H1 (cell line): ENCODE data around the gene MARS1. TPM values are rescaled to one million over a fixed set of nuclear protein-coding genes. Genes with fewer than 3 reads are reported as not detected.

Experiments used
- CEBPB ChIP-seq: IDR thresholded peaks from 2 replicates; pipeline ENCODE4 v1.6.1; 2012; ENCODE audit warnings: low read depth, low read length
- CHD2 ChIP-seq: IDR thresholded peaks from 2 replicates; pipeline ENCODE4 v1.6.1; 2012; ENCODE audit warnings: low read length, improper control_type of control experiment
- CREB1 ChIP-seq: IDR thresholded peaks from 2 replicates; pipeline ENCODE4 v1.6.1; 2012; ENCODE audit warnings: inconsistent platforms
- CTBP2 ChIP-seq: IDR thresholded peaks from 2 replicates; pipeline ENCODE4 v1.7.0; 2011; ENCODE audit warnings: borderline replicate concordance, mild to moderate bottlenecking, moderate library complexity, mixed read lengths, low read length; ENCODE audit not compliant: insufficient read depth, insufficient read length
- EGR1 ChIP-seq: IDR thresholded peaks from 2 replicates; pipeline ENCODE4 v1.6.1; 2011; ENCODE audit warnings: low read depth, low read length, borderline replicate concordance
- FOSL1 ChIP-seq: IDR thresholded peaks from 2 replicates; pipeline ENCODE4 v1.6.1; 2011; ENCODE audit warnings: mild to moderate bottlenecking, low read depth, low read length, moderate library complexity; ENCODE audit not compliant: insufficient read depth
- GABPA ChIP-seq: IDR thresholded peaks from 2 replicates; pipeline ENCODE4 v1.6.1; 2011; ENCODE audit warnings: mild to moderate bottlenecking, low read length, moderate library complexity, borderline replicate concordance; ENCODE audit not compliant: insufficient read depth
- JUND ChIP-seq: IDR thresholded peaks from 2 replicates; pipeline ENCODE4 v1.6.1; 2011; ENCODE audit warnings: mild to moderate bottlenecking, improper control_type of control experiment, low read length
- POLR2A ChIP-seq, 2 experiments: IDR thresholded peaks; 1 replicate in 1 of 2; 2 replicates in 1 of 2; pipeline ENCODE4 v1.6.1; 2011; ENCODE audit warnings: low read depth in 2 of 2, low read length in 2 of 2, mild to moderate bottlenecking in 2 of 2; ENCODE audit errors: control extremely low read depth in 1 of 2
- POLR2AphosphoS5 ChIP-seq: IDR thresholded peaks from 2 replicates; pipeline ENCODE4 v1.6.1; 2011; ENCODE audit warnings: low read depth, low read length
- RNF2 ChIP-seq: fragments of 200-900, 300-1000 bp; sonication (generic); IDR thresholded peaks from 2 replicates; pipeline ENCODE4 v1.7.1; 2016; ENCODE audit warnings: borderline replicate concordance, low read depth, mild to moderate bottlenecking, antibody characterized with exemption, low read length; ENCODE audit not compliant: poor library complexity, severe bottlenecking; ENCODE audit errors: missing control alignments
- RXRA ChIP-seq: IDR thresholded peaks from 2 replicates; pipeline ENCODE4 v1.6.1; 2011; ENCODE audit warnings: low read depth, mild to moderate bottlenecking, low read length, moderate library complexity; ENCODE audit not compliant: insufficient read depth
- SIRT6 ChIP-seq: IDR thresholded peaks from one replicate; pipeline ENCODE4 v1.7.1; 2012; ENCODE audit warnings: low read length, inconsistent platforms
- SIX5 ChIP-seq: IDR thresholded peaks from 2 replicates; pipeline ENCODE4 v1.6.1; 2011; ENCODE audit warnings: mild to moderate bottlenecking, low read depth, low read length
- SP1 ChIP-seq: IDR thresholded peaks from 2 replicates; pipeline ENCODE4 v1.6.1; 2011; ENCODE audit warnings: low read depth, low read length
- SP2 ChIP-seq: IDR thresholded peaks from 2 replicates; pipeline ENCODE4 v1.6.1; 2012; ENCODE audit warnings: mild to moderate bottlenecking, low read length, inconsistent platforms
- SP4 ChIP-seq: IDR thresholded peaks from 2 replicates; pipeline ENCODE4 v1.6.1; 2012; ENCODE audit warnings: low read length, inconsistent platforms
- TEAD4 ChIP-seq: IDR thresholded peaks from 2 replicates; pipeline ENCODE4 v1.6.1; 2012; ENCODE audit warnings: low read depth, low read length, inconsistent platforms, mixed read lengths
- polyA plus RNA-seq, 7 experiments: library from polyadenylated mRNA; depleted of rRNA in 3 of 7; stranded (reverse) in 5 of 7; unstranded in 2 of 7; fragments of >200 nt in 5 of 7; fragments of 200-250 nt in 2 of 7; gene quantifications; 1 replicate in 5 of 7; 2 replicates in 1 of 7; 4 replicates in 1 of 7; pipeline versions ENCODE4 v1.2.1 to v1.2.3, GENCODE V29; 2011 to 2013; ENCODE audit warnings: missing spikeins in 2 of 7, mixed read lengths in 2 of 7
- total RNA-seq: library from RNA; stranded (reverse); fragmentation: NEBNext Ultra II Directional; extraction: Animal tissue kit (Norgen Biotek cat#: 25700); gene quantifications from 2 replicates; pipeline ENCODE4 v1.2.1, GENCODE V29; 2021
- TF ChIP-seq, protein P1 (sequence below): IDR thresholded peaks from 2 replicates; pipeline ENCODE4 v1.6.1; 2011; ENCODE audit warnings: low read length, improper control_type of control experiment
- TF ChIP-seq, protein P2 (sequence below): IDR thresholded peaks from 2 replicates; pipeline ENCODE4 v1.6.1; 2012; ENCODE audit warnings: inconsistent platforms

Gene MARS1
- total and polyA plus RNA-seq, 2 of the 8 experiments (the other 6 are each of a cell fraction or from before 2014, with no cell fraction given), result 194 to 407 TPM

DNA sequence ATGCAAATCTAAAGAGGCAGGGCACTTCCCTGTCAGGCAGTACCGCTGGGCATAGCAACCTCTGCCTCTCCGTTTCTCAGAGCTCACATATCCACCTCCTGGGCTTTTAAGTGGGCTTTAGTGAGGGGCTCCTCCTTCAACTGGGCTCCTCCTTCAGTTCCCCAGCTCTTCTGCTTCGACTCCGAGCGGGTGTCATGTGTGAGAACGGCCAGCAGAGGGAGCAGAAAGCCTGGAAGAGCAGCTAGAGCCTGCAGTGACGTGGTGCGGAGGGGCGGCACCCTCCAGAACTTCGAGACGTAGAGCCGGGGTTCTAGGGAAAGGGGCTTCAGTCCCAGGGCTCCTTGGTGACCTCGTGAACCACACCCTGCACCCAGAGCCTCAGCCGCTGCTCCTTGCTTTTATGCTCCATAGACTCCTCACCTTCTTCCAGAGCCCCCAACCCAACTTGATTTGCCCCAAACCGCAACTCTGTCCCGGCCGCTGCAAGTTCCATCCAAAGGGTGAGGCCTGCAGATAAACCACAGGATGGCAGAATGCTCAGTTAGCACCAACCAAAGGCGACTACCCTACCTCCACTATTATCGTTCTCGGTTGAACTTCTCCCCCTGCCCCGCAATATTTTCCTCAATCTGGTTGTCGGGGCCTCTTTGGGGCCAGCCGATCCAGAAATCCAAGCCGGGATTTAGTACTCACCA lies 28.7 kb upstream of the MARS1 start (continued):
- TF ChIP-seq RNF2 (no peak), CTBP2 (no peak), SP4 (peak; percentile 77; the same call in 1 of the 2 replicates), CREB1 (peak; percentile 91), CEBPB (no peak), EGR1 (peak; percentile 34; the same call in 1 of the 2 replicates), RXRA (no peak), JUND (no peak; the same call in 1 of the 2 replicates), POLR2A (IDR thresholded peaks at IDR 0.05; ENCODE audit: control extremely low read depth in 1 of 2, low read depth in 2 of 2, low read length in 2 of 2) (peak in 1 of 2 experiments; percentile 87; a peak in 2 of 3 replicates), TEAD4 (peak; percentile 3; the same call in 1 of the 2 replicates), SIX5 (no peak), SP2 (no peak), GABPA (no peak), CHD2 (no peak), SP1 (peak; percentile 84), POLR2AphosphoS5 (peak; percentile 84), SIRT6 (no peak), FOSL1 (no peak)
- TF ChIP-seq, protein P1, sequence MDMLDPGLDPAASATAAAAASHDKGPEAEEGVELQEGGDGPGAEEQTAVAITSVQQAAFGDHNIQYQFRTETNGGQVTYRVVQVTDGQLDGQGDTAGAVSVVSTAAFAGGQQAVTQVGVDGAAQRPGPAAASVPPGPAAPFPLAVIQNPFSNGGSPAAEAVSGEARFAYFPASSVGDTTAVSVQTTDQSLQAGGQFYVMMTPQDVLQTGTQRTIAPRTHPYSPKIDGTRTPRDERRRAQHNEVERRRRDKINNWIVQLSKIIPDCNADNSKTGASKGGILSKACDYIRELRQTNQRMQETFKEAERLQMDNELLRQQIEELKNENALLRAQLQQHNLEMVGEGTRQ, result no peak
- TF ChIP-seq, protein P2, sequence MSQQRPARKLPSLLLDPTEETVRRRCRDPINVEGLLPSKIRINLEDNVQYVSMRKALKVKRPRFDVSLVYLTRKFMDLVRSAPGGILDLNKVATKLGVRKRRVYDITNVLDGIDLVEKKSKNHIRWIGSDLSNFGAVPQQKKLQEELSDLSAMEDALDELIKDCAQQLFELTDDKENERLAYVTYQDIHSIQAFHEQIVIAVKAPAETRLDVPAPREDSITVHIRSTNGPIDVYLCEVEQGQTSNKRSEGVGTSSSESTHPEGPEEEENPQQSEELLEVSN, result no peak
